H9 (cell line): ENCODE results near the gene MYCBPAP. TPM values are rescaled to one million over a fixed set of nuclear protein-coding genes. Genes with fewer than 3 reads are reported as not detected.

Experiments
- DNase-seq: peaks from one replicate; pipeline ENCODE4 v3.0.0-alpha.2; 2017
- H2AFZ ChIP-seq: one replicate; pipeline ENCODE4 v1.6.1; 2013; ENCODE audit warnings: mild to moderate bottlenecking, low read length, control low read depth, moderate library complexity
- H2AK5ac ChIP-seq: 2 replicates; pipeline ENCODE4 v1.6.1; 2013; ENCODE audit warnings: low read length, control low read depth, mixed read lengths; ENCODE audit not compliant: insufficient read length
- H2BK120ac ChIP-seq: one replicate; pipeline ENCODE4 v1.6.1; 2013; ENCODE audit warnings: low read depth, mild to moderate bottlenecking, low read length, control low read depth, inconsistent platforms; ENCODE audit not compliant: poor library complexity, severe bottlenecking
- H2BK12ac ChIP-seq: 2 replicates; pipeline ENCODE4 v1.6.1; 2013; ENCODE audit warnings: low read length, control low read depth, mixed read lengths, low read depth; ENCODE audit not compliant: insufficient read length
- H2BK15ac ChIP-seq: 2 replicates; pipeline ENCODE4 v1.6.1; 2013; ENCODE audit warnings: low read depth, low read length, control low read depth
- H2BK20ac ChIP-seq: one replicate; pipeline ENCODE4 v1.6.1; 2013; ENCODE audit warnings: low read depth, mild to moderate bottlenecking, low read length, control low read depth, inconsistent platforms; ENCODE audit not compliant: poor library complexity, severe bottlenecking
- H2BK5ac ChIP-seq: 2 replicates; pipeline ENCODE4 v1.6.1; 2013; ENCODE audit warnings: low read length, control low read depth, mixed read lengths; ENCODE audit not compliant: insufficient read length
- H3K14ac ChIP-seq: 2 replicates; pipeline ENCODE4 v1.6.1; 2013; ENCODE audit warnings: low read length, control low read depth; ENCODE audit not compliant: insufficient read depth
- H3K18ac ChIP-seq: 2 replicates; pipeline ENCODE4 v1.6.1; 2013; ENCODE audit warnings: low read depth, mild to moderate bottlenecking, mixed read lengths, low read length, control low read depth; ENCODE audit not compliant: insufficient read length
- H3K23ac ChIP-seq: 2 replicates; pipeline ENCODE4 v1.6.1; 2013; ENCODE audit warnings: low read length, control low read depth, mixed read lengths, low read depth; ENCODE audit not compliant: insufficient read length
- H3K23me2 ChIP-seq: 2 replicates; pipeline ENCODE4 v1.6.1; 2013; ENCODE audit warnings: low read depth, mild to moderate bottlenecking, mixed read lengths, low read length, control low read depth; ENCODE audit not compliant: insufficient read length, poor library complexity, severe bottlenecking
- H3K27ac ChIP-seq: 2 replicates; pipeline ENCODE4 v1.5.1; 2013; ENCODE audit warnings: low read length, control low read depth, mixed read lengths, low read depth; ENCODE audit not compliant: insufficient read length
- H3K27me3 ChIP-seq: 2 replicates; pipeline ENCODE4 v1.6.1; 2013; ENCODE audit warnings: low read length, control low read depth, inconsistent platforms; ENCODE audit not compliant: insufficient read depth
- H3K4ac ChIP-seq: 2 replicates; pipeline ENCODE4 v1.6.1; 2013; ENCODE audit warnings: low read depth, mild to moderate bottlenecking, control low read depth, inconsistent platforms, low read length, moderate library complexity
- H3K4me1 ChIP-seq: 2 replicates; pipeline ENCODE4 v1.6.1; 2013; ENCODE audit warnings: low read length, control low read depth, inconsistent platforms; ENCODE audit not compliant: insufficient read depth
- H3K4me2 ChIP-seq: 2 replicates; pipeline ENCODE4 v1.6.1; 2013; ENCODE audit warnings: low read length, control low read depth, mixed read lengths; ENCODE audit not compliant: insufficient read length, insufficient read depth
- H3K56ac ChIP-seq: 2 replicates; pipeline ENCODE4 v1.6.1; 2013; ENCODE audit warnings: low read depth, mild to moderate bottlenecking, mixed read lengths, low read length, control low read depth; ENCODE audit not compliant: insufficient read length
- H3K79me1 ChIP-seq: 2 replicates; pipeline ENCODE4 v1.6.1; 2013; ENCODE audit warnings: low read depth, mild to moderate bottlenecking, moderate library complexity, low read length, control low read depth, inconsistent platforms; ENCODE audit not compliant: insufficient read depth, poor library complexity, severe bottlenecking
- H3K79me2 ChIP-seq: 2 replicates; pipeline ENCODE4 v1.6.1; 2013; ENCODE audit warnings: low read length, control low read depth, inconsistent platforms; ENCODE audit not compliant: insufficient read depth
- H3K9ac ChIP-seq: 2 replicates; pipeline ENCODE4 v1.6.1; 2013; ENCODE audit warnings: low read length, control low read depth, mixed read lengths; ENCODE audit not compliant: insufficient read length; ENCODE audit errors: extremely low read depth
- H3K9me3 ChIP-seq: one replicate; pipeline ENCODE4 v1.6.1; 2013; ENCODE audit warnings: low read depth, low read length, inconsistent platforms; ENCODE audit not compliant: control insufficient read depth
- H3T11ph ChIP-seq: one replicate; pipeline ENCODE4 v1.6.1; 2013; ENCODE audit warnings: mild to moderate bottlenecking, low read length, control low read depth, inconsistent platforms
- H4K20me1 ChIP-seq: one replicate; pipeline ENCODE4 v1.6.1; 2013; ENCODE audit not compliant: control insufficient read depth, insufficient read length, insufficient read depth
- H4K5ac ChIP-seq: 2 replicates; pipeline ENCODE4 v1.6.1; 2013; ENCODE audit warnings: low read depth, mild to moderate bottlenecking, mixed read lengths, low read length, control low read depth; ENCODE audit not compliant: insufficient read length
- H4K8ac ChIP-seq: replicated peaks from 2 replicates; pipeline ENCODE4 v1.6.1; 2013; ENCODE audit warnings: low read length, control low read depth, mixed read lengths, low read depth; ENCODE audit not compliant: insufficient read length
- H4K91ac ChIP-seq: 2 replicates; pipeline ENCODE4 v1.6.1; 2013; ENCODE audit warnings: low read depth, mild to moderate bottlenecking, moderate library complexity, mixed read lengths, low read length, control low read depth; ENCODE audit not compliant: insufficient read length
- H3K27ac Mint-ChIP-seq, 3 experiments: 2 replicates in 2 of 3; 3 replicates in 1 of 3; pipeline ENCODE4 v1.8.0; 2020 to 2021; ENCODE audit warnings: mixed read lengths in 3 of 3, mild to moderate bottlenecking in 1 of 3, moderate library complexity in 1 of 3
- H3K27me3 Mint-ChIP-seq: 2 replicates; pipeline ENCODE4 v1.8.0; 2021; ENCODE audit warnings: low read depth, mild to moderate bottlenecking, moderate library complexity, mixed read lengths
- H3K36me3 Mint-ChIP-seq, 3 experiments: 2 replicates in 2 of 3; 3 replicates in 1 of 3; pipeline ENCODE4 v1.8.0; 2020 to 2021; ENCODE audit warnings: low read depth in 3 of 3, mixed read lengths in 3 of 3; ENCODE audit not compliant: insufficient read depth in 1 of 3
- H3K4me1 Mint-ChIP-seq, 2 experiments: 2 replicates each; pipeline ENCODE4 v1.8.0; 2020; ENCODE audit warnings: mixed read lengths in 2 of 2
- H3K4me3 Mint-ChIP-seq, 2 experiments: 2 replicates in 1 of 2; 3 replicates in 1 of 2; pipeline ENCODE4 v1.8.0; 2020 to 2021; ENCODE audit warnings: mild to moderate bottlenecking in 2 of 2, mixed read lengths in 2 of 2, moderate library complexity in 1 of 2
- H3K9me3 Mint-ChIP-seq, 2 experiments: 2 replicates in 1 of 2; 3 replicates in 1 of 2; pipeline ENCODE4 v1.8.0; 2020; ENCODE audit warnings: mild to moderate bottlenecking in 2 of 2, mixed read lengths in 2 of 2, moderate library complexity in 1 of 2
- WGBS: extraction: QIAGEN DNeasy Blood & Tissue Kit; methylation state at CpG from one replicate; pipeline ENCODE4 v1.1.7; 2013; ENCODE audit warnings: missing lambda C conversion rate, low lambda C conversion rate, mixed read lengths; ENCODE audit not compliant: insufficient read length; ENCODE audit errors: extremely low coverage; 5-methylcytosine and 5-hydroxymethylcytosine counted together
- total RNA-seq: library from RNA; stranded (reverse); gene quantifications from 2 replicates; pipeline ENCODE4 v1.2.1, GENCODE V29; 2021
- TF ChIP-seq, protein P1 (sequence below): fragments of 200-600 bp; sonication (generic); conservative IDR thresholded peaks from 3 replicates; pipeline ENCODE4 v1.8.0; 2021; ENCODE audit warnings: antibody characterized with exemption, mild to moderate bottlenecking

The MYCBPAP gene
- total RNA-seq, 1 experiment from 2014 or later = 1.7 TPM

DNA sequence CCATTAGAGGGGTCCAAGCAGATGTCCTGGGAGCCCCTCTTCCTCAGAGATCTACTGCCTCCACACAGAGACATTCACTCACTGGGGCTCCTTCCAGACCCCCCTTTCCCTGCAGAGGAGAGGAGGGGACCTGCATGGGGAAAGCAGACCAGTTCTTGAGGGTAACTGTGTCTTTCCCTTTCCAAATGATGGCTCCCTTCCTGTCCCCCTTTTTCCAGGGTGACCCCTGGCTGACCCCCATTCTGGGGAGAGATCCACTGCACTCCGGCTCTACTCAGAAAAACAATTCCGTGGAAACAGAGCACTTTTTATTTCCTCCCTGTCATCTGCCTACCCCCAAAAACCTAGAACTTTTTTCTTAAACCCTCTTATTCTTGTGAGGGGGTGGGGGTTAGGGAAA is 58.6 kb downstream of the MYCBPAP start:
- no peaks in the 10 kb centered on the region for H3K9me3 ChIP-seq
- H3K27ac Mint-ChIP-seq = no peak overlapping the region; a peak in 1 of 7 replicates
- peaks cover 38% of the 10 kb centered on the region for H3K27me3 ChIP-seq
- peaks cover 5% of the 10 kb centered on the region for H3K23me2 ChIP-seq
- H3K79me1 ChIP-seq = no peaks in the 10 kb centered on the region
- no peak overlapping the region for H3K27ac ChIP-seq
- H3K4me1 ChIP-seq = peaks cover 2% of the 10 kb centered on the region; the same call in 1 of the 2 replicates
- no peak overlapping the region for H3K56ac ChIP-seq
- no peak overlapping the region for H3T11ph ChIP-seq
- TF ChIP-seq, protein P1, sequence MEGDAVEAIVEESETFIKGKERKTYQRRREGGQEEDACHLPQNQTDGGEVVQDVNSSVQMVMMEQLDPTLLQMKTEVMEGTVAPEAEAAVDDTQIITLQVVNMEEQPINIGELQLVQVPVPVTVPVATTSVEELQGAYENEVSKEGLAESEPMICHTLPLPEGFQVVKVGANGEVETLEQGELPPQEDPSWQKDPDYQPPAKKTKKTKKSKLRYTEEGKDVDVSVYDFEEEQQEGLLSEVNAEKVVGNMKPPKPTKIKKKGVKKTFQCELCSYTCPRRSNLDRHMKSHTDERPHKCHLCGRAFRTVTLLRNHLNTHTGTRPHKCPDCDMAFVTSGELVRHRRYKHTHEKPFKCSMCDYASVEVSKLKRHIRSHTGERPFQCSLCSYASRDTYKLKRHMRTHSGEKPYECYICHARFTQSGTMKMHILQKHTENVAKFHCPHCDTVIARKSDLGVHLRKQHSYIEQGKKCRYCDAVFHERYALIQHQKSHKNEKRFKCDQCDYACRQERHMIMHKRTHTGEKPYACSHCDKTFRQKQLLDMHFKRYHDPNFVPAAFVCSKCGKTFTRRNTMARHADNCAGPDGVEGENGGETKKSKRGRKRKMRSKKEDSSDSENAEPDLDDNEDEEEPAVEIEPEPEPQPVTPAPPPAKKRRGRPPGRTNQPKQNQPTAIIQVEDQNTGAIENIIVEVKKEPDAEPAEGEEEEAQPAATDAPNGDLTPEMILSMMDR = no peak
- H2BK20ac ChIP-seq = no peak overlapping the region
- no peak overlapping the region for H2AK5ac ChIP-seq
- H2BK12ac ChIP-seq = no peak overlapping the region
- H3K4me1 Mint-ChIP-seq = peaks cover 38 to 73% of the 10 kb centered on the region in 2 experiments
- peaks cover 0 to 2% (median 0%) of the 10 kb centered on the region in 3 experiments; a peak in 1 of 7 replicates for H3K36me3 Mint-ChIP-seq
- WGBS = no CpG with 5 or more reads among the region's 2 CpGs
- no peak overlapping the region for H4K91ac ChIP-seq
- H4K8ac ChIP-seq = no peak overlapping the region
- no peak for DNase-seq
- H2BK15ac ChIP-seq = no peak overlapping the region
- no peak overlapping the region for H2AFZ ChIP-seq
- no peak overlapping the region for H3K9ac ChIP-seq
- no peak overlapping the region; the same call in 1 of the 2 replicates for H3K14ac ChIP-seq
- H4K20me1 ChIP-seq = no peaks in the 10 kb centered on the region
- no peak overlapping the region for H3K18ac ChIP-seq
- H4K5ac ChIP-seq = no peak overlapping the region
- no peaks in the 10 kb centered on the region for H3K79me2 ChIP-seq
- H3K27me3 Mint-ChIP-seq = peaks cover 72% of the 10 kb centered on the region
- H2BK5ac ChIP-seq = no peak overlapping the region
- no peak overlapping the region for H3K4ac ChIP-seq
- no peak overlapping the region for H2BK120ac ChIP-seq
- no peaks in the 10 kb centered on the region for H3K9me3 Mint-ChIP-seq
- no peak overlapping the region for H3K4me2 ChIP-seq
- H3K23ac ChIP-seq = no peak overlapping the region
- H3K4me3 Mint-ChIP-seq = no peak overlapping the region
